ENCODE measurements around the gene CCDC117.
A peak's percentile ranks its signal among the peaks of the same experiment; 100 is the strongest.
"Not testable (repeated sequence)": the region's sequence is repeated elsewhere in the genome, so short reads cannot be mapped to it uniquely, and the experiment has no call there.

Gene CCDC117

GRCh38 chr22:28750471-28750881 is 22.0 kb upstream of the CCDC117 start:
- peaks cover 25% of the 10 kb centered on the region for H3K36me3 Mint-ChIP-seq
- no peak overlapping the region for H3K27ac Mint-ChIP-seq
- H3K9me3 Mint-ChIP-seq = no peaks in the 10 kb centered on the region
- no peak overlapping the region for H3K4me3 Mint-ChIP-seq
- no peaks in the 10 kb centered on the region for H3K27me3 Mint-ChIP-seq
- DNase-seq = no peak
- H3K4me1 Mint-ChIP-seq = peaks cover 18% of the 10 kb centered on the region
- CTCF ChIA-PET = no interaction called here

- H3K36me3 Mint-ChIP-seq, H3K9me3 Mint-ChIP-seq, H3K27me3 Mint-ChIP-seq, DNase-seq, H3K4me3 Mint-ChIP-seq, H3K4me1 Mint-ChIP-seq, CTCF ChIA-PET, H3K27ac Mint-ChIP-seq: not testable (repeated sequence)
Measured at GRCh38 chr22:28754512-28754911, 18.0 kb upstream of the CCDC117 start.

DNA sequence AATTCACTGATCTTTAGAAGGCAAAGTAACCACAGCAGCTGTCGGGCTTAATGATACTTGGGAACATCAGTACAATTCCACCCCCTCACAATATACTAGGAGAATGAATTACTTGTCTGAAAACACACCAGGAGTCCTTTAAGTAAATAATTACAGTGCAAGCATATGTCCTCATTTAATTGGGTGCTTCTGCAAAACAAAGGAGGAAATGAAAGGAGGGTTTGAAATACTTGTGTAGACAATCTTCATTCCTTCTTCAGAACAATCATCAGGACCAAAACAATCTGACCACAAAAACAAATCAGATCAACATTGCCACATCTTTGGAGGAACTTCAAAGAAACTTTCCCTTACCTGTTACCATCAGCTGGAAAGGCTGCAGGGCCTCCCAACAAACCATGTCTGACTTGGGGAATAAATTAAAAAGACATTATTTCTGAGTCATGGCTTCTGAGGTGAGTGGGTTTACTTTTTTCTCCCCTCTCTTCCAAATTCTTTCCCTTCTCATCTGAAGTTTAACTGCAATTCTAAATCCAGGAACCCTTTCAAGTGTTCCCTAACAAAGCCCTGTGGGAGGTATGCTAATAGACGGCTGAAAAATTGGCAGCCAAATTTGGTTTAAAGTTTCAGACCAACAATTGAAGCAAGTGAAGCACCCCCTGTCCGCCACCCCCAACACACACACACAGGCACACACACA is 12.5 kb upstream of the CCDC117 start:
- H3K36me3 Mint-ChIP-seq = peaks cover 4% of the 10 kb centered on the region
- H3K27me3 Mint-ChIP-seq = peaks cover 17% of the 10 kb centered on the region
- peaks cover 5% of the 10 kb centered on the region for H3K4me1 Mint-ChIP-seq
- no peaks in the 10 kb centered on the region for H3K9me3 Mint-ChIP-seq
- CTCF ChIA-PET = no interaction called here
- H3K4me3 Mint-ChIP-seq = no peak overlapping the region
- no peak for DNase-seq
- peak overlapping the region; percentile 11 for H3K27ac Mint-ChIP-seq

DNA sequence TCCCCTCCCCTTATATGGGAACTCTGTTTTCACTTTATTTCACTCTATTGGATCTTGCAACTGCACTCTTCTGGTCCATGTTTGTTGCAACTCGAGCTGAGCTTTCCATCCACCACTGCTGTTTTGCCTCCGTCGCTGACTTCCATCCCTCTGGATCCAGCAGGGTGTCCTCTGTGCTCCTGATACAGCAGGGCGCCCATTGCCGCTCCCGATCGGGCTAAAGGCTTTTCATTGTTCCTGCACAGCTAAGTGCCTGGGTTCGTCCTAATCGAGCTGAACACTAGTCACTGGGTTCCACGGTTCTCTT is 11.1 kb upstream of the CCDC117 start:
- Mint-ChIP-seq H3K27me3 (peaks cover 27% of the 10 kb centered on the region), H3K36me3 (peaks cover 4% of the 10 kb centered on the region), H3K9me3 (no peaks in the 10 kb centered on the region), H3K4me1 (peaks cover 5% of the 10 kb centered on the region), H3K4me3 (no peak overlapping the region), H3K27ac (no peak overlapping the region)
- DNase-seq = no peak
- CTCF ChIA-PET = no interaction called here

DNA sequence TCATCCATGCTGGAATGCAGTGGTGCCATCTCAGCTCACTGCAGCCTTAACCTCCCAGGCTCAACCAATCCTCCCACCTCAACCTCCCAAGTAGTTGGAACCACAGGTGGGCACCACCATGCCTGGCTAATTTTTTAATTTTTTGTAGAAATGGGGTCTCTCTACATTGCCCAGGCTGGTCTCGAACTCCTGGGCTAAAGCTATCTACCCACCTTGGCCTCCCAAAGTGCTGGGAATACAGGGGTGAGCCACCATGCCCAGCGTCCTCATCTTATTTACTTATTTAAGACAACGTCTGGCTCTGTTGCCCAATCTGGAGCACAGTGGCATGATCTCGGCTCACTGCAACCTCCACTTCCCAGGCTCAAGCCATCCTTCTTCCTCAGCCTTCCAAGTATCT is 10.5 kb upstream of the CCDC117 start:
- CTCF ChIA-PET, H3K4me1 Mint-ChIP-seq, H3K36me3 Mint-ChIP-seq, H3K4me3 Mint-ChIP-seq, H3K9me3 Mint-ChIP-seq, H3K27ac Mint-ChIP-seq, DNase-seq: not testable (repeated sequence)
- H3K27me3 Mint-ChIP-seq = peaks cover 32% of the 10 kb centered on the region

DNA sequence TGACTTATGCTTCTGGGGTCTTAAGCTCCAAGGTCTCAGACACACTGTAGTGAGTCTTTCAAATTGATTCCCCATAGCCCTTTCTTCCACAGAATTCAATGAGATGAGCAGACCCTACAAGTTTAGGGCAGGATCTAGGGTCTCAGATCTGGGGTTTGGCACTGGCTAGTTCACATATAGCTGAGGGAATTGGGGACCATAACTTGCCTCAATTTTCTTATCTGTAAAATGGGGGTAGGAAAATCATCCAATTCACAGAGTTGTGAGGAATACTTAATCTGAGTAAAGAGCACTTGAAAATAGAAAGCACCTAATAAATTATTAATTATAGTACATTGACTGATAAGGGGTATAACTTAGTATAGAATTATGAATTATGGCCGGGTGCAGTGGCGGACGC is 5.9 kb upstream of the CCDC117 start:
- Mint-ChIP-seq H3K36me3 (no peaks in the 10 kb centered on the region), H3K4me3 (no peak overlapping the region), H3K4me1 (no peaks in the 10 kb centered on the region), H3K27me3 (peaks cover 33% of the 10 kb centered on the region), H3K27ac (no peak overlapping the region), H3K9me3 (peaks cover 6% of the 10 kb centered on the region)
- CTCF ChIA-PET = interaction anchor here (0.6 kb wide), 1 partner anchor 87 kb away, joined by 3 read pairs; no protein-coding TSS in a partner anchor
- no peak for DNase-seq

GRCh38 chr22:28768701-28769393 is 3.6 kb upstream of the CCDC117 start:
- peaks cover 31% of the 10 kb centered on the region for H3K27me3 Mint-ChIP-seq

GRCh38 chr22:28769394-28770085 is 3.0 kb upstream of the CCDC117 start:
- Mint-ChIP-seq H3K9me3 (peaks cover 6% of the 10 kb centered on the region), H3K27me3 (peaks cover 25% of the 10 kb centered on the region), H3K4me1 (peaks cover 15% of the 10 kb centered on the region), H3K4me3 (no peak overlapping the region), H3K36me3 (peaks cover 8% of the 10 kb centered on the region), H3K27ac (no peak overlapping the region)
- CTCF ChIA-PET = no interaction called here
- DNase-seq = no peak

More at GRCh38 chr22:28768701-28769393, 3.6 kb upstream of the CCDC117 start:
- CTCF ChIA-PET = no interaction called here
- Mint-ChIP-seq H3K9me3 (peaks cover 6% of the 10 kb centered on the region), H3K36me3 (peaks cover 6% of the 10 kb centered on the region), H3K4me3 (no peak overlapping the region), H3K4me1 (peaks cover 10% of the 10 kb centered on the region), H3K27ac (no peak overlapping the region)
- DNase-seq = no peak

DNA sequence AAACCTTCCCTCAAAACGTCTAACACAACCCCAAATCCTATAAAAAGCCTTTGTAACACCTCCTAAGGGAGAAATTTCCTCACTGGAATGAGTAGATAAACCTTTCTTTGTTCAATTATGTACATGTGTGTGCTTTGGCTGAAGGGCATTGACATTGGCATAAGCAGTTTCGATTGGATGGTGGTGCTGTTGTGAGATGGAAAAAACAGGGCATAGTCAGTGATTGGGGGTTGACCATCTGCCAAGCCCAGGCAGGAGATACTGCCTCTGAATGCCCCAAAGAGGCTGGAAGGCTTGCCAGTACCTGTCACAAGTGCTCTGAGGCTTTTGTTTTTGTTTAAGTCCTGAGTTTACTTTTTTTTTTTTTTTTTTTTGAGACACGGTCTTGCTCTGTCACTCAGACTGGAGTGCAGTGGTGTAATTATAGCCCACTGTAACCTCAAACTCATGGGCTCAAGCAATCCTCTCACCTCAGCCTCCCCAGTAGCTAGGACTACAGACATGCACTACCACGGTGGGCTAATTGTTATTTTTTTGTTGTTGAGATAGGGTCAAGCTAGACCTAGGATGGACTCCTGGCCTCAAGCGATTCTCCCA is 1.2 kb upstream of the CCDC117 start:
- peaks cover 15% of the 10 kb centered on the region for H3K27me3 Mint-ChIP-seq
- no peak overlapping the region for H3K27ac Mint-ChIP-seq
- H3K36me3 Mint-ChIP-seq = peaks cover 22% of the 10 kb centered on the region
- H3K4me3 Mint-ChIP-seq = no peak overlapping the region
- peaks cover 29% of the 10 kb centered on the region for H3K4me1 Mint-ChIP-seq
- no peak for DNase-seq
- H3K9me3 Mint-ChIP-seq = peaks cover 6% of the 10 kb centered on the region
- CTCF ChIA-PET = interaction anchor here (1.0 kb wide), 1 partner anchor 59 kb away, joined by 3 read pairs; no protein-coding TSS in a partner anchor

DNA sequence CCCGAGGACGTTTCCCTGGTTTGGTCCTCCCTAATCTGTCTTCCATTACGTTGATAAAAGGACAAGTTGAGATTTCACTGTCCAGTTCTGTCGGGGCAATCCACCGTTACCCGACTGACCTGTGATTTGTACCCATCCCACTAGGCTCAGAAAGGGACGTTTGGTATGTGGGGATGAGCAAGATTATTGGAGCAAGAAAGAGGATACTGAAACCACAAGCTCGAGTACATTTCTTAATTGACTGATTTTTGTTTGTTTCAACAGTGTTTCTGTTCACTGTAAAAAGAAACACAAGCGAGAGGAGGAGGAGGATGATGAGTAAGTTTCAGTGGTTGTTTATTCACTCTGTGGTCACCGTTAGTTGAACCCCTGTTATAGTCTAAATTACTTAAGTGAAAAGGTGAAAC is 969 bp downstream of the CCDC117 start:
- peaks cover 24% of the 10 kb centered on the region for H3K36me3 Mint-ChIP-seq
- DNase-seq = no peak
- H3K9me3 Mint-ChIP-seq = peaks cover 6% of the 10 kb centered on the region
- H3K27ac Mint-ChIP-seq = peak overlapping the region; percentile 93
- CTCF ChIA-PET = interaction anchor here (1.0 to 1.5 kb wide), 3 partner anchors 7 to 39 kb away, joined by 3 to 4 read pairs (median 3); no protein-coding TSS in a partner anchor
- peaks cover 5% of the 10 kb centered on the region for H3K27me3 Mint-ChIP-seq
- peak overlapping the region; percentile 96 for H3K4me3 Mint-ChIP-seq
- peaks cover 29% of the 10 kb centered on the region for H3K4me1 Mint-ChIP-seq

DNA sequence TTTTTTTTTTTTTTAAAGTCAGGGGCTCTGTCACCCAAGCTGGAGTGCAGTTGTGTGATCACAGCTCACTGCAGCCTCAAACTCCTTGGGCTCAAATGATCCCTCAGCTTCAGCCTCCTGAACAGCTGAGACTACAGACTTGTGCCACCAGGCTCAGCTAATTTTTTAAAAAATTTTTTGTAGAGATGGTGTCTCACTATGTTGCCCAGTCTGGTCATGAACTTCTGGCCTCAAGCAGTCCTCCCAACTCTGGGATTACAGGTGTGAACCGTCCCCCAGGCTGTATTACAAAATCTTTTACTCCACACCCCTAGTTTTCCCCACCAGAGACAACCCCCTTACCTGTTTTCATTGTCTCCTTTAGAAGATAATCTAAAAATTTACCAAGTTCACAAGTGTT is 1.9 kb downstream of the CCDC117 start:
- Mint-ChIP-seq H3K4me3 (peak overlapping the region; percentile 96), H3K27me3 (peaks cover 5% of the 10 kb centered on the region), H3K27ac (peak overlapping the region; percentile 72), H3K9me3 (peaks cover 4% of the 10 kb centered on the region), H3K4me1 (peaks cover 29% of the 10 kb centered on the region), H3K36me3 (peaks cover 27% of the 10 kb centered on the region)
- DNase-seq = no peak
- CTCF ChIA-PET = no interaction called here

GRCh38 chr22:28779833-28780232 is 7.3 kb downstream of the CCDC117 start:
- Mint-ChIP-seq H3K27me3 (no peaks in the 10 kb centered on the region), H3K4me1 (peaks cover 16% of the 10 kb centered on the region), H3K9me3 (no peaks in the 10 kb centered on the region), H3K36me3 (peaks cover 50% of the 10 kb centered on the region), H3K27ac (no peak overlapping the region), H3K4me3 (no peak overlapping the region)
- CTCF ChIA-PET = no interaction called here
- DNase-seq = no peak

DNA sequence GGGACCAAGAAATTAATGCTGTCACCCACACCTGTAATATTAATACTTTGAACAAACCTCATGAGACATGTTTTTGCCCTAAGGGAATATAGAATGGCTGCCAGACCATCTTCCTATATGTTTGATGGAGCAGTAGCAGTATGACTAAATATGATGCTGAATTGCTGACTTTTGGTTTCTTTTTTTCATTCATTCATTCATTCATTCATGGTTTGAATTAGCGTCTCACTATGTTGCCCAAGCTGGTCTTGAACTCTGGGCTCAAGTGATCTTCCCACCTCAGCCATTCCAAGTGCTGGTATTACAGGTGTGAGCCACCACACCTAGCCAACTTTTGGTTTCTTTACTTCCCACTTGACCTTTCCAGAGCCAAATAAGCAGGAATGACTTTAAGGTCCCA is 7.8 kb downstream of the CCDC117 start:
- no peak for DNase-seq
- Mint-ChIP-seq H3K4me3 (no peak overlapping the region), H3K4me1 (peaks cover 12% of the 10 kb centered on the region), H3K9me3 (no peaks in the 10 kb centered on the region), H3K27ac (no peak overlapping the region), H3K27me3 (no peaks in the 10 kb centered on the region), H3K36me3 (peaks cover 52% of the 10 kb centered on the region)
- CTCF ChIA-PET = interaction anchor here (0.8 to 1.2 kb wide), 2 partner anchors 8 to 36 kb away, joined by 3 to 4 read pairs; partner anchors contain the start of gene CCDC117
